Right lobe of liver (tissue), 4 donors: ENCODE measurements around the gene PHLDA2.

Experiments used
- CTCF ChIP-seq, 4 donors: fragments of 200-600 bp in 3 of 4; fragments of 450-650 bp in 1 of 4; IDR thresholded peaks; one replicate each; pipeline versions ENCODE4 v1.5.1 to v1.8.0; 2016 to 2022; ENCODE audit warnings: antibody characterized with exemption in 4 of 4, mild to moderate bottlenecking in 2 of 4
- POLR2A ChIP-seq: fragments of 450-650 bp; IDR thresholded peaks from one replicate; pipeline ENCODE4 v1.6.1; 2017; ENCODE audit warnings: antibody characterized with exemption, mild to moderate bottlenecking
- donor health status: DM: no; HTN: no; CAD: no.
- donor health status: DM: no; HTN: no; CAD: no.
- donor health status: DM: no; HTN: yes; CAD: no.

GRCh38 chr11:2885017-2885677 is 44.1 kb downstream of the PHLDA2 start:
- peak; percentile 16 to 34 (median 23) for TF ChIP-seq CTCF (IDR thresholded peaks at IDR 0.05)
- no peak for TF ChIP-seq POLR2A
